IMR-90 (cell line): ENCODE results near the gene ABCC5. TPM values are rescaled to one million over a fixed set of nuclear protein-coding genes. Genes with fewer than 3 reads are reported as not detected.

Source experiments
- ATAC-seq: fragments of 200-7000 bp; cut with Tn5 transposase; 2 replicates; pipeline ENCODE4 v1.9.1; 2020; ENCODE audit warnings: low read depth, mild to moderate bottlenecking, moderate library complexity
- BruUV-seq: library from RNA; stranded (reverse); fragments of 400-500 nt; replicated peaks from 2 replicates; lab custom pipeline; 2021; lab: Mats Ljungman, UMichigan
- CTCF ChIA-PET: fragments of 300-600 bp; formaldehyde crosslinking; extraction: SDS; loops from one replicate; lab custom pipeline; 2021; ENCODE audit warnings: antibody characterized with exemption; lab: Yijun Ruan, JAX
- POLR2A ChIA-PET: fragments of 300-600 bp; sonication (Branson Sonifier 250); formaldehyde crosslinking; loops from one replicate; lab custom pipeline; 2022; ENCODE audit warnings: antibody characterized with exemption; ENCODE audit not compliant: unreplicated experiment; lab: Charles Lee
- DNase-seq: peaks from one replicate; pipeline ENCODE4 v3.0.0; 2013
- H2AFZ ChIP-seq: replicated peaks from 2 replicates; pipeline ENCODE3; 2013; ENCODE audit warnings: low read length, mild to moderate bottlenecking; ENCODE audit not compliant: poor library complexity
- H2AK5ac ChIP-seq: 2 replicates; pipeline ENCODE4 v1.6.1; 2013; ENCODE audit warnings: low read depth, low read length, inconsistent platforms
- H2AK9ac ChIP-seq: replicated peaks from 2 replicates; pipeline ENCODE3; 2013; ENCODE audit warnings: mild to moderate bottlenecking, low read depth, low read length, moderate library complexity; ENCODE audit not compliant: poor library complexity
- H2BK120ac ChIP-seq: 2 replicates; pipeline ENCODE4 v1.6.1; 2013; ENCODE audit warnings: low read depth, low read length, inconsistent platforms
- H2BK15ac ChIP-seq: 3 replicates; pipeline ENCODE4 v1.6.1; 2013; ENCODE audit warnings: low read depth, low read length, inconsistent platforms
- H2BK20ac ChIP-seq: 2 replicates; pipeline ENCODE4 v1.6.1; 2013; ENCODE audit warnings: low read depth, mild to moderate bottlenecking, inconsistent platforms, low read length, moderate library complexity
- H2BK5ac ChIP-seq: 2 replicates; pipeline ENCODE4 v1.6.1; 2013; ENCODE audit warnings: mild to moderate bottlenecking, low read depth, low read length, inconsistent platforms; ENCODE audit not compliant: poor library complexity, severe bottlenecking
- H3K14ac ChIP-seq: replicated peaks from 2 replicates; pipeline ENCODE4 v1.6.1; 2013; ENCODE audit warnings: low read depth, low read length, inconsistent platforms
- H3K18ac ChIP-seq: 2 replicates; pipeline ENCODE4 v1.6.1; 2013; ENCODE audit warnings: low read depth, low read length, control low read depth
- H3K23ac ChIP-seq: 2 replicates; pipeline ENCODE4 v1.6.1; 2013; ENCODE audit warnings: low read depth, low read length, inconsistent platforms
- H3K27ac ChIP-seq: 2 replicates; pipeline ENCODE4 v1.5.1; 2013; ENCODE audit warnings: mild to moderate bottlenecking, control low read depth, low read length; ENCODE audit not compliant: insufficient read depth
- H3K27me3 ChIP-seq: 2 replicates; pipeline ENCODE4 v1.6.1; 2013; ENCODE audit warnings: low read length; ENCODE audit not compliant: control insufficient read depth, insufficient read depth
- H3K36me3 ChIP-seq: 2 replicates; pipeline ENCODE4 v1.6.1; 2013; ENCODE audit warnings: low read length, mixed read lengths; ENCODE audit not compliant: control insufficient read depth, insufficient read depth
- H3K4ac ChIP-seq: 2 replicates; pipeline ENCODE4 v1.6.1; 2013; ENCODE audit warnings: low read depth, low read length, inconsistent platforms
- H3K4me1 ChIP-seq: 2 replicates; pipeline ENCODE4 v1.6.1; 2013; ENCODE audit warnings: low read length, mixed read lengths; ENCODE audit not compliant: control insufficient read depth, insufficient read depth
- H3K4me2 ChIP-seq: 2 replicates; pipeline ENCODE4 v1.6.1; 2013; ENCODE audit warnings: low read depth, mild to moderate bottlenecking, control low read depth, low read length, moderate library complexity
- H3K4me3 ChIP-seq: 2 replicates; pipeline ENCODE4 v1.5.1; 2013; ENCODE audit warnings: low read depth, mild to moderate bottlenecking, control low read depth, low read length, moderate library complexity; ENCODE audit not compliant: insufficient read depth
- H3K56ac ChIP-seq: 2 replicates; pipeline ENCODE4 v1.6.1; 2013; ENCODE audit warnings: low read length, inconsistent platforms; ENCODE audit not compliant: insufficient read depth; ENCODE audit errors: extremely low read depth
- H3K79me1 ChIP-seq, 2 experiments: 2 replicates each; pipeline ENCODE4 v1.6.1; 2013; ENCODE audit warnings: low read length in 2 of 2, inconsistent platforms in 1 of 2, low read depth in 1 of 2
- H3K9ac ChIP-seq: 2 replicates; pipeline ENCODE4 v1.6.1; 2013; ENCODE audit warnings: low read depth, low read length, control low read depth
- H3K9me1 ChIP-seq: 2 replicates; pipeline ENCODE4 v1.6.1; 2013; ENCODE audit warnings: low read length, inconsistent platforms; ENCODE audit not compliant: insufficient read depth
- H3K9me3 ChIP-seq: 2 replicates; pipeline ENCODE4 v1.6.1; 2013; ENCODE audit warnings: low read length; ENCODE audit not compliant: control insufficient read depth, insufficient read depth
- H4K20me1 ChIP-seq: 2 replicates; pipeline ENCODE4 v1.6.1; 2013; ENCODE audit warnings: low read length, inconsistent platforms; ENCODE audit not compliant: insufficient read depth
- H4K5ac ChIP-seq: 2 replicates; pipeline ENCODE4 v1.6.1; 2013; ENCODE audit warnings: mild to moderate bottlenecking, low read depth, low read length, control low read depth
- H4K8ac ChIP-seq, 2 experiments: 2 replicates each; pipeline ENCODE4 v1.6.1; 2013; ENCODE audit warnings: low read depth in 2 of 2, low read length in 2 of 2, control low read depth in 1 of 2, inconsistent platforms in 1 of 2
- H4K91ac ChIP-seq: 2 replicates; pipeline ENCODE4 v1.6.1; 2013; ENCODE audit warnings: low read depth, low read length, inconsistent platforms; ENCODE audit not compliant: insufficient read depth
- CEBPB ChIP-seq: IDR thresholded peaks from 2 replicates; pipeline ENCODE4 v1.6.1; 2012; ENCODE audit warnings: low read depth, low read length, improper control_type of control experiment
- SMC3 ChIP-seq: fragments of 150-350 bp; IDR thresholded peaks from 2 replicates; pipeline ENCODE4 v1.6.1; 2016; ENCODE audit warnings: low read depth, mild to moderate bottlenecking, antibody characterized with exemption, low read length, moderate library complexity
- WGBS, 2 experiments: methylation state at CpG; one replicate each; pipeline versions ENCODE4 v1.1.5 to v1.1.7; 2013; ENCODE audit warnings: missing lambda C conversion rate in 2 of 2; ENCODE audit not compliant: insufficient read length in 1 of 2; ENCODE audit errors: extremely low coverage in 2 of 2; 5-methylcytosine and 5-hydroxymethylcytosine counted together
- dilution Hi-C: fragments of 300-500 bp; cut with HindIII; formaldehyde crosslinking; loops from one replicate; pipeline ENCODE4 v1.14.3; 2018; ENCODE audit warnings: low sequenced_read_pairs; ENCODE audit not compliant: unreplicated experiment
- in situ Hi-C: fragments of 300-500 bp; cut with MboI; formaldehyde crosslinking; loops from 3 replicates; pipeline ENCODE4 v1.14.3; 2019; ENCODE audit warnings: low sequenced_read_pairs, inconsistent platforms, mixed read lengths
- intact Hi-C: fragments of 100-400 bp; cut with micrococcal nuclease; formaldehyde crosslinking; loops from 2 replicates; pipeline ENCODE4 v1.10.0; 2022
- polyA plus RNA-seq, 3 experiments: library from polyadenylated mRNA; depleted of rRNA; stranded (reverse); fragments of >200 nt; gene quantifications; 2 replicates each; pipeline ENCODE4 v1.2.3, GENCODE V29; 2012; ENCODE audit warnings: low replicate concordance in 1 of 3
- total RNA-seq: library from RNA; depleted of rRNA; stranded (reverse); fragments of >200 nt; gene quantifications from 2 replicates; pipeline ENCODE4 v1.2.3, GENCODE V29; 2012

ABCC5 gene
- total and polyA plus RNA-seq, 2 of the 4 experiments (the other 2 are of a cell fraction), result 8.4 to 17.7 TPM

GRCh38 chr3:183911763-183912506 is 105.7 kb downstream of the ABCC5 start:
- Histone ChIP-seq H2BK15ac (no peak overlapping the region), H3K4me2 (no peak overlapping the region), H3K23ac (no peak overlapping the region), H3K36me3 (no peaks in the 10 kb centered on the region), H4K8ac (no peak overlapping the region), H2BK5ac (no peak overlapping the region), H3K27me3 (peaks cover 19% of the 10 kb centered on the region), H3K4me1 (no peaks in the 10 kb centered on the region), H3K56ac (no peak overlapping the region), H3K9ac (no peak overlapping the region), H2BK20ac (no peak overlapping the region), H2AK5ac (no peak overlapping the region), H3K79me1 (no peaks in the 10 kb centered on the region), H3K18ac (no peak overlapping the region), H3K4ac (no peak overlapping the region), H3K27ac (no peak overlapping the region), H2BK120ac (no peak overlapping the region), H2AK9ac (no peak overlapping the region), H3K9me1 (no peaks in the 10 kb centered on the region), H2AFZ (no peak overlapping the region), H3K14ac (no peak overlapping the region), H4K5ac (no peak overlapping the region), H4K91ac (no peak overlapping the region), H3K9me3 (no peaks in the 10 kb centered on the region), H3K4me3 (no peak overlapping the region), H4K20me1 (no peaks in the 10 kb centered on the region)
- in situ Hi-C loops, result no loop called here
- WGBS, 2 experiments, result 91% methylated on average over 3 of the region's 8 CpGs; no CpG with 5 or more reads in 1 of the 2 experiments
- DNase-seq, result no peak
- dilution Hi-C loops, result no loop called here
- intact Hi-C loops, result no loop called here
- TF ChIP-seq CEBPB (peak; percentile 47), SMC3 (no peak)
- no TSS peak for BruUV-seq
- no peak for ATAC-seq
- POLR2A ChIA-PET, result no interaction called here
- CTCF ChIA-PET, result no interaction called here
